ENCODE measurements around the gene ZNHIT1. TPM values are rescaled to one million over a fixed set of nuclear protein-coding genes. Genes with fewer than 3 reads are reported as not detected.
"Not testable (repeated sequence)": the region's sequence is repeated elsewhere in the genome, so short reads cannot be mapped to it uniquely, and the experiment has no call there.

The ZNHIT1 gene
- total RNA-seq, 1 donor from 2014 or later, result 68.4 TPM

GRCh38 chr7:101186194-101186593 is 31.8 kb upstream of the ZNHIT1 start:
- intact Hi-C loops (cut with micrococcal nuclease), result no loop called here

- intact Hi-C loops (cut with micrococcal nuclease), result no loop called here
Measured at GRCh38 chr7:101186844-101187428, 31.0 kb upstream of the ZNHIT1 start.

- intact Hi-C loops (cut with micrococcal nuclease), result no loop called here
Measured at GRCh38 chr7:101189109-101189508, 28.9 kb upstream of the ZNHIT1 start.

GRCh38 chr7:101195884-101196283 is 22.1 kb upstream of the ZNHIT1 start:
- intact Hi-C loops (cut with micrococcal nuclease), result no loop called here

- intact Hi-C loops (cut with micrococcal nuclease), result no loop called here
Measured at GRCh38 chr7:101197991-101198390, 20.0 kb upstream of the ZNHIT1 start.

GRCh38 chr7:101198476-101198875 is 19.5 kb upstream of the ZNHIT1 start:
- intact Hi-C loops (cut with micrococcal nuclease), result no loop called here

GRCh38 chr7:101199522-101199921 is 18.4 kb upstream of the ZNHIT1 start:
- intact Hi-C loops (cut with micrococcal nuclease), result not testable (repeated sequence)

- intact Hi-C loops (cut with micrococcal nuclease), result loop anchor here (5.0 kb wide), 1 partner anchor 42 kb away; no protein-coding TSS in a partner anchor
Measured at GRCh38 chr7:101200504-101200861, 17.5 kb upstream of the ZNHIT1 start.

- intact Hi-C loops (cut with micrococcal nuclease), result loop anchor here (5.0 kb wide), 1 partner anchor 41 kb away; no protein-coding TSS in a partner anchor
Measured at GRCh38 chr7:101200862-101201599, 16.9 kb upstream of the ZNHIT1 start, which contains the start of gene MOGAT3. Gene MOGAT3, minus strand, starts transcription at chr7:101201036. Its CDS starts 182 bp downstream, at chr7:101200854.

- intact Hi-C loops (cut with micrococcal nuclease), result loop anchor here (5.0 kb wide), 1 partner anchor 40 kb away; no protein-coding TSS in a partner anchor
Measured at GRCh38 chr7:101201695-101202602, 16.0 kb upstream of the ZNHIT1 start.

- intact Hi-C loops (cut with micrococcal nuclease), result loop anchor here (5.0 kb wide), 1 partner anchor 40 kb away; no protein-coding TSS in a partner anchor
Measured at GRCh38 chr7:101202603-101202918, 15.4 kb upstream of the ZNHIT1 start.

GRCh38 chr7:101203740-101204738 is 13.9 kb upstream of the ZNHIT1 start:
- intact Hi-C loops (cut with micrococcal nuclease), result loop anchor here (5.0 kb wide), 1 partner anchor 38 kb away; no protein-coding TSS in a partner anchor

GRCh38 chr7:101205901-101206664 is 11.9 kb upstream of the ZNHIT1 start:
- intact Hi-C loops (cut with micrococcal nuclease), result no loop called here

GRCh38 chr7:101206665-101207042 is 11.3 kb upstream of the ZNHIT1 start:
- intact Hi-C loops (cut with micrococcal nuclease), result no loop called here

- intact Hi-C loops (cut with micrococcal nuclease), result no loop called here
Measured at GRCh38 chr7:101207459-101207858, 10.5 kb upstream of the ZNHIT1 start.

GRCh38 chr7:101208794-101209193 is 9.2 kb upstream of the ZNHIT1 start:
- intact Hi-C loops (cut with micrococcal nuclease), result no loop called here

- intact Hi-C loops (cut with micrococcal nuclease), result no loop called here
Measured at GRCh38 chr7:101210143-101210542, 7.8 kb upstream of the ZNHIT1 start.

- intact Hi-C loops (cut with micrococcal nuclease), result no loop called here
Measured at GRCh38 chr7:101211501-101211900, 6.5 kb upstream of the ZNHIT1 start.

- intact Hi-C loops (cut with micrococcal nuclease), result no loop called here
Measured at GRCh38 chr7:101212014-101212413, 6.0 kb upstream of the ZNHIT1 start.

Measured in T-helper 1 cell treated with Interleukin-12 subunit alpha and Interleukin-12 subunit beta and Interleukin-4 antibody, amounts not matched to agents 30 ng/mL and 1 ng/mL, for 36 hours (primary cell).